Measurements from ENCODE around the gene ARID3B. TPM values are rescaled to one million over a fixed set of nuclear protein-coding genes. Genes with fewer than 3 reads are reported as not detected.

ARID3B gene
- total and polyA plus RNA-seq, 12 donors: 1.0 to 7.1 (median 3.5) TPM

- DNase-seq: no peak
- H3K4me1 ChIP-seq (replicated peaks in 1 of 2): peaks cover 0 to 9% of the 10 kb centered on the region in 2 donors
- H3K27ac ChIP-seq: no peak overlapping the region
- peaks cover 0 to 14% of the 10 kb centered on the region in 2 donors for H3K36me3 ChIP-seq (replicated peaks in 1 of 2)
- H3K27me3 ChIP-seq: no peaks in the 10 kb centered on the region
- no peak overlapping the region for H3K4me3 ChIP-seq
- WGBS, 4 donors: 87 to 93% (median 92%) methylated on average over 3 of the region's 3 CpGs
- H3K9me3 ChIP-seq (replicated peaks in 1 of 3): no peaks in the 10 kb centered on the region
- TF ChIP-seq POLR2A (IDR thresholded peaks at IDR 0.05) (no peak), CTCF (IDR thresholded peaks at IDR 0.05) (no peak)
- intact Hi-C loops (cut with DNase I): no loop called here
These were observed 30.2 kb downstream of the ARID3B start for GRCh38 chr15:74571191-74571590.

- peaks cover 0 to 14% of the 10 kb centered on the region in 2 donors for H3K36me3 ChIP-seq (replicated peaks in 1 of 2)
- DNase-seq: no peak
These were observed 33.0 kb downstream of the ARID3B start for GRCh38 chr15:74573987-74574386.

GRCh38 chr15:74578496-74578994, 37.5 kb downstream of the ARID3B start:
- Histone ChIP-seq H3K9me3 (replicated peaks in 1 of 3) (no peaks in the 10 kb centered on the region), H3K36me3 (replicated peaks in 1 of 2) (peaks cover 0 to 7% of the 10 kb centered on the region in 2 donors), H3K4me1 (replicated peaks in 1 of 2) (peaks cover 0 to 8% of the 10 kb centered on the region in 2 donors), H3K27ac (no peak overlapping the region), H3K4me3 (no peak overlapping the region), H3K27me3 (no peaks in the 10 kb centered on the region)
- intact Hi-C loops (cut with DNase I): no loop called here
- no peak for DNase-seq
- WGBS, 4 donors: 92 to 97% (median 95%) methylated on average over 3 of the region's 3 CpGs
- TF ChIP-seq CTCF (IDR thresholded peaks at IDR 0.05): no peak
- TF ChIP-seq POLR2A (IDR thresholded peaks at IDR 0.05): no peak

More at GRCh38 chr15:74573987-74574386, 33.0 kb downstream of the ARID3B start:
- Histone ChIP-seq H3K9me3 (replicated peaks in 1 of 3) (no peaks in the 10 kb centered on the region), H3K4me1 (replicated peaks in 1 of 2) (peaks cover 0 to 9% of the 10 kb centered on the region in 2 donors), H3K27me3 (no peaks in the 10 kb centered on the region), H3K27ac (no peak overlapping the region), H3K4me3 (no peak overlapping the region)
- TF ChIP-seq POLR2A (IDR thresholded peaks at IDR 0.05): no peak
- no peak for TF ChIP-seq CTCF (IDR thresholded peaks at IDR 0.05)
- WGBS, 4 donors: 88 to 100% (median 96%) methylated on average over 4 of the region's 4 CpGs
- intact Hi-C loops (cut with DNase I): no loop called here

- peaks cover 0 to 5% of the 10 kb centered on the region in 2 donors for H3K36me3 ChIP-seq (replicated peaks in 1 of 2)
- DNase-seq: no peak
These were observed 38.0 kb downstream of the ARID3B start for GRCh38 chr15:74579001-74579400.

More at GRCh38 chr15:74579001-74579400, 38.0 kb downstream of the ARID3B start:
- H3K27me3 ChIP-seq: no peaks in the 10 kb centered on the region
- intact Hi-C loops (cut with DNase I): no loop called here
- 93 to 96% (median 94%) methylated on average over 8 to 9 of the region's 9 CpGs for WGBS, 4 donors
- no peak overlapping the region for H3K4me3 ChIP-seq
- peaks cover 0 to 8% of the 10 kb centered on the region in 2 donors for H3K4me1 ChIP-seq (replicated peaks in 1 of 2)
- H3K9me3 ChIP-seq (replicated peaks in 1 of 3): no peaks in the 10 kb centered on the region
- TF ChIP-seq CTCF (IDR thresholded peaks at IDR 0.05): no peak
- TF ChIP-seq POLR2A (IDR thresholded peaks at IDR 0.05): no peak
- no peak overlapping the region for H3K27ac ChIP-seq

All from adrenal gland (tissue), 12 donors.